ENCODE results near the gene CYTL1. TPM values are rescaled to one million over a fixed set of nuclear protein-coding genes. Genes with fewer than 3 reads are reported as not detected.

CYTL1 gene
- total RNA-seq, 2 donors from 2014 or later = 0.90 TPM; not detected in 1

DNA sequence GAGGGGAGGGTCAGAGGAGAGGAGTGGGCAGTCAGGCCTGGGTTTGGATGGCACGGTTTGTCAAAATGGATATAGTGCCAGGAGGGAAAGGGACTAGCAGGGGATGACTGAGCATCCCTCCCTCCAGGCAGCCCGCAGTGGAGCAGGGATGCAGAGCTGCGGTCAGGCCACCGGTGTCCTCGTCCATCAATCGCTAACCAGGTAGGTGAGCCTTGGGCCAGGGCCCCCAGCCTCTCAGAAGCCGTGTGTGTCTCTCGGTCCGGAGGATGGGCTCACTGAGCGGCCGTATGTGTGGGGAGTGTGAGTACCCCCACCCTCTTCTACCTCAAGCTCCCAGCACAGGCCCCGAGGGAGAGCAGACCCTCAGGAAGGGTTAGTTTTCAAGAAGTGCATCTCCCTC, 538 bp upstream of the CYTL1 start:
- Histone ChIP-seq H3K36me3 (no peaks in the 10 kb centered on the region), H3K9me3 (no peaks in the 10 kb centered on the region), H3K27ac (no peak overlapping the region), H3K4me1 (no peaks in the 10 kb centered on the region), H3K9ac (ENCODE audit: low read depth in 2 of 2, low read length in 2 of 2) (no peak overlapping the region), H3K27me3 (no peaks in the 10 kb centered on the region), H3K4me3 (no peak overlapping the region)
- no peak for DNase-seq
- intact Hi-C loops (cut with DNase I) = no loop called here
- TF ChIP-seq, protein P1, sequence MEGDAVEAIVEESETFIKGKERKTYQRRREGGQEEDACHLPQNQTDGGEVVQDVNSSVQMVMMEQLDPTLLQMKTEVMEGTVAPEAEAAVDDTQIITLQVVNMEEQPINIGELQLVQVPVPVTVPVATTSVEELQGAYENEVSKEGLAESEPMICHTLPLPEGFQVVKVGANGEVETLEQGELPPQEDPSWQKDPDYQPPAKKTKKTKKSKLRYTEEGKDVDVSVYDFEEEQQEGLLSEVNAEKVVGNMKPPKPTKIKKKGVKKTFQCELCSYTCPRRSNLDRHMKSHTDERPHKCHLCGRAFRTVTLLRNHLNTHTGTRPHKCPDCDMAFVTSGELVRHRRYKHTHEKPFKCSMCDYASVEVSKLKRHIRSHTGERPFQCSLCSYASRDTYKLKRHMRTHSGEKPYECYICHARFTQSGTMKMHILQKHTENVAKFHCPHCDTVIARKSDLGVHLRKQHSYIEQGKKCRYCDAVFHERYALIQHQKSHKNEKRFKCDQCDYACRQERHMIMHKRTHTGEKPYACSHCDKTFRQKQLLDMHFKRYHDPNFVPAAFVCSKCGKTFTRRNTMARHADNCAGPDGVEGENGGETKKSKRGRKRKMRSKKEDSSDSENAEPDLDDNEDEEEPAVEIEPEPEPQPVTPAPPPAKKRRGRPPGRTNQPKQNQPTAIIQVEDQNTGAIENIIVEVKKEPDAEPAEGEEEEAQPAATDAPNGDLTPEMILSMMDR (IDR thresholded peaks at IDR 0.05) = no peak

GRCh38 chr4:5018603-5019002, 655 bp downstream of the CYTL1 start:
- H3K4me1 ChIP-seq = no peaks in the 10 kb centered on the region
- no peak overlapping the region for H3K27ac ChIP-seq
- intact Hi-C loops (cut with DNase I) = no loop called here
- no peak for DNase-seq
- H3K9me3 ChIP-seq = no peaks in the 10 kb centered on the region
- no peak overlapping the region for H3K9ac ChIP-seq (ENCODE audit: low read depth in 2 of 2, low read length in 2 of 2)
- TF ChIP-seq, protein P1 (IDR thresholded peaks at IDR 0.05) = no peak
- H3K36me3 ChIP-seq = no peaks in the 10 kb centered on the region
- H3K27me3 ChIP-seq = no peaks in the 10 kb centered on the region
- H3K4me3 ChIP-seq = no peak overlapping the region

- Histone ChIP-seq H3K9ac (ENCODE audit: low read depth in 2 of 2, low read length in 2 of 2) (no peak overlapping the region), H3K4me3 (no peak overlapping the region), H3K27ac (no peak overlapping the region), H3K36me3 (no peaks in the 10 kb centered on the region), H3K4me1 (no peaks in the 10 kb centered on the region), H3K9me3 (no peaks in the 10 kb centered on the region), H3K27me3 (no peaks in the 10 kb centered on the region)
- TF ChIP-seq, protein P1 (IDR thresholded peaks at IDR 0.05) = no peak
- intact Hi-C loops (cut with DNase I) = no loop called here
- DNase-seq = no peak
These were observed 1.2 kb downstream of the CYTL1 start for GRCh38 chr4:5018096-5018495.

GRCh38 chr4:5014007-5014682, 5.1 kb downstream of the CYTL1 start:
- intact Hi-C loops (cut with DNase I) = no loop called here
- no peaks in the 10 kb centered on the region for H3K9me3 ChIP-seq
- H3K27ac ChIP-seq = no peak overlapping the region
- TF ChIP-seq, protein P1 (IDR thresholded peaks at IDR 0.05) = no peak
- H3K9ac ChIP-seq (ENCODE audit: low read depth in 2 of 2, low read length in 2 of 2) = no peak overlapping the region
- no peak for DNase-seq
- no peaks in the 10 kb centered on the region for H3K36me3 ChIP-seq
- H3K27me3 ChIP-seq = no peaks in the 10 kb centered on the region
- no peak overlapping the region for H3K4me3 ChIP-seq
- H3K4me1 ChIP-seq = no peaks in the 10 kb centered on the region

GRCh38 chr4:5012958-5013357, 6.3 kb downstream of the CYTL1 start:
- DNase-seq = no peak
- Histone ChIP-seq H3K27ac (no peak overlapping the region), H3K9me3 (no peaks in the 10 kb centered on the region), H3K36me3 (no peaks in the 10 kb centered on the region), H3K4me1 (no peaks in the 10 kb centered on the region), H3K9ac (ENCODE audit: low read depth in 2 of 2, low read length in 2 of 2) (no peak overlapping the region), H3K27me3 (no peaks in the 10 kb centered on the region), H3K4me3 (no peak overlapping the region)
- intact Hi-C loops (cut with DNase I) = no loop called here
- TF ChIP-seq, protein P1 (IDR thresholded peaks at IDR 0.05) = no peak
